Anterior cingulate cortex (tissue), 58 donors: ENCODE results near the gene PRODH.
"Not testable (repeated sequence)": the region's sequence is repeated elsewhere in the genome, so short reads cannot be mapped to it uniquely, and the experiment has no call there.

Experiments used
- DNase-seq, 58 donors: peaks; one replicate each; lab custom pipeline; 2025; lab: John Stamatoyannopoulos, UW

PRODH gene

DNA sequence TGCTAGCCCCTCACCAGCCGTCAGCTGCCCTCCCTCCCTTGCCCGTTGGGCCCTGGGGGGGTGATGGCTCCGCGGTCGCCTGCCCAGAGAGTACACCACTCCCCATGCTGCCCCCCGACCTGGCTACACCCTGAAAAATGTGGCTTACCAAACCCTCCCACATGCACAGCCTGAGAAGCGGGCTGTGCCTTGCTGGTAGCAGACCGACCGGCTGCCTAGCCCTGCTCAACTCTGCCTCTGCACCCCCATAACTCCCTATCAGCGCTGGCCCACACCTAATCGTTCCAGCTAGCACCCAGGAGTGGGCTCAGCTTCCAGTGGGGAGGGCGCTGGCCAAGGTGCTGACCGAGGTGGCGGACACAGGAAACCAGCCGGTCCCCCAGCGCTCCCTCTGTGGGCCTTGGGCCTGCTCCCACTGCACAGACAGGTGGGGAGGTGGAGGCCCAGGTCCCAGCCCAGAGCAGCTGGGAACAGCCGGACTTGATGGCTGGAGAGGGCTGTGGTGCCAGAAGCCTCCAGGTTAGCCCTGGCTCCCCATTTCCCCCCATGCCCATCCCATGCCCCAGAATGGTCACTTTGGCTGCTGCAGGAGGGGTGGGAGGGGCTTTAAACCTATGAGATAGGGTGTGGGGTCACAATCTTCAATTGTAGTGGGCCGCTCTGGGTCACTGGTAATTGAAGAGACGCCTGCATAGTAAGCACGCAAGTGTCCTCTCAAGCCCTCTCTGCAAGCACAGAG, 32.1 kb upstream of the PRODH start:
- no peak for DNase-seq

DNA sequence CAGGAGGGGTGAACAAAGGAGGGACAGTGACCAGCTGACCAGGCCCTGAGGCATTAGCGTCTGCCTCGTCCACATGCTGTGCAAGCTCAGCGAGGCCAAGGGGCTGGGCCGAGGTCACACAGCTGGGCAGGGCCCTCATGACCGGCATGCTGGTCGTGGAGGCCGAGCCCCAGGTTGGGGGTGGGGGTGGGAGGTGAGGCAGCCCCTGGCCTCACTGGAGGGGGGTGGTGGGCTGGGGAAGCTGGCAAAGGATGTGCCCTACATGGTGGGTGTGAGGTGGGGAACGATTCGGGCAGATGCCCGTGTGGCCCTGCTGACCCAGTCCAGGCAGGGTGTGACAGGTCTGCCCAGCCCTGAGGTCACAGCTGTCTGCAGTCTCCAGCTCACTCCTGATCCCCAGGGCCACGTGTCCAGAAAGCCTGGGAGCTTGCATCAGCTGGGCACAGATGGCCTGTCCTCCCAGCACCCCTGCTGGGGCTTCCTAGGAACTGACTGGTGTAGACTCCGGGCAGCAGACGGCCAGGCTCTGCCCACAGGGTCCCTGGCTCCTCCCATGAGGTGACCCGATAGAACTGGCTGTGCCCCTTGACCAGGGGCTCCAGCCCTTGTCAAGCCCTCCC, 31.4 kb upstream of the PRODH start:
- DNase-seq: peak in 4 of 58 donors; percentile 10 to 67 (median 24)

DNA sequence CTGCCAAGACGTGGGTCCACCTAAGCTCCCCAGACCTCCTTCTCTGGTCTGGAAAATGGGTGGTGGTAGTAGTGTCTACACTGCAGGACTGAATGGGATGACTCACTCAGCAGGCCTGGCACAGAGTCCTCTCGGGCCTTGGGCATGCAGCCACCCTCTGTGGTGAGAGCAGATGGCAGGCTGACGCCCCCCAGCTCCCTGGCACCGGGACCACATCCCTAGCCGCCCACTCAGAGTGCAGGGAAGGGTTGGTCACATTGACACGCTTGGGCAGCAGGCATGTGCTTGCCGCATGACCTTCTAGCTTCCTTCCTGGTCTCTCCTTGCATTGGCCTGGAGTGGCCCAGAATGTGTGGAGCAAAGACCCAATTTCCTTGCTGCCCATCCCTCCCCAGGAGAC, 30.7 kb upstream of the PRODH start:
- peak in 23 of 58 donors; percentile 14 to 66 (median 42) for DNase-seq

DNA sequence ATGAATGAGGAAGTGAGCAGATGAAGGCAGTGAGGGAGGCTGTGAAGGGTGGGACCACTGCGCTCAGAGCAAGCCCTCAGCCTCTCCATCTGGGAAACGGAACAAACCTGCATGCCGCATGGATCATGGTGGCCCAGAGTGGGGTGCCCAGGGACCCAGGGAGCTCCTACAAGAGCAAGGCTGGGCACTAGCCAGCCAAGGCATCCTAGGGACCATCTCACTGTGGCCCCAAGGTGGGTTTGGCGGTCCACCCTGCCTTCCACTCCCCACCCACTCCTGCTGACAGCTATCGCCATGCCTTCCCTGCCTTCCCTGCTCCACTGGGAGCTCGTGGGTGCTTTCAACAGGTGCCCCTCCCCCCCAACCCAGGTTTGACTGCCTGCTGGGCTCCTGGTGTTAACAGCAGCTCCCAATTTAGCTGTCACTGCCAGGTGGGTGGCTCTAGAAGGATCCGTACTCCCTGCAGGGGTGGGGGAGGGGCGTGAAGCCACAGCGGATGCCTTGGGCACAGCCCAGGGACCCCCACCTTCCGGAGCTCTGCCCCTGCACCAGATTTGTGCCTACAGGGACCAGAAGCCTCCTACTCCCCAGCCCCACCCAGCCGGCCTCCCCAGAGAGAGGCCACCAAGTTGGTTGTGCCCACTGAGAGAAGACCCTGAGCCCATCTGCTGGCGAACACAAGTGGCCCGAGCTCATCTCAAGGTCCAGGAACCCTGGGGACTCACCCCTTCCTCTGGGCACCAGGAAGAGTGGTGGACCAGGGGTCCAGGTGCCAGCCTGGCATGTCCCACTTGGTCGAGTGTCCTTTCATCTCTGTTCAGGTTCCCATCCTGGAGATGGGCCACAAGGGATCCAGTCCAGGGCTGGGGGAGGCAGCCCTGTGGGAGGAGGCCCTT, 29.7 kb upstream of the PRODH start:
- no peak for DNase-seq

DNA sequence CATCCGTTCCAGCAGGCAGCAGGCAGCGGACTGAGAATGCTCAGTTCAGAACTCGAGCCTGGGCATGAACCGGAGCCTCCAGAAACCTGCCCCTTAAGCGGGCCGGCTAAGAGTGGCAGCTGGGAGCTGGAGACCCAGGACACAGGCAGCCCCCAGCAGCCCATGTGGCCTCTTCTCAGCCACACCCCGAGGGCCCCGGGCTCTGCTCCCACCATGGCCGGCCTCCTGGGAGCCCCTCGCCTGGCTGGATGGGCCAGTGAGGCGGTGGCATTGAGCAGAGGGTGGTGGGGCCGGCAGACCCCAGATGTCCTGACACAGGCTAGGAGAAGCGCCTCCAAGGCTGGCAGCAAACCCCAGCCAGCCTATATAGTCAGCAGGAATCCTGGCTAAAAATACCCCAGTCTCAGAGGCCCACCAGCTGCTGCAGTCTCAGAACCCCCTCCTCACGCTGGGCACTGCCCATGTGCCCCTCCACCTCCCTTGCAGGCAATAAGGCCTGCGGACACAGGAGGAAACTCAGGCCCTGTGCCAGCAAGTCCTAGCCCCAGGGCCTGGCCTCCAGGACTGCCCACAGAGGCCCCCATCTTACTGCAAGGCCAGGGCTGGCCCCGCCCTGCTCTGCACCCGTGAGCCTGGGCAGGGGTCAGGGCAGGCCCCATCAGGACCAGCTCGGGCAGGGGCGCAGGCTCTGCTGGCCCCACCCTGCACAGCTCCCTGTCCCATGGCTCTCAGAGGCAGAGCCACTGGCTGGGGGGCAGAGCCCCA, 28.6 kb upstream of the PRODH start:
- DNase-seq: not testable (repeated sequence)

DNA sequence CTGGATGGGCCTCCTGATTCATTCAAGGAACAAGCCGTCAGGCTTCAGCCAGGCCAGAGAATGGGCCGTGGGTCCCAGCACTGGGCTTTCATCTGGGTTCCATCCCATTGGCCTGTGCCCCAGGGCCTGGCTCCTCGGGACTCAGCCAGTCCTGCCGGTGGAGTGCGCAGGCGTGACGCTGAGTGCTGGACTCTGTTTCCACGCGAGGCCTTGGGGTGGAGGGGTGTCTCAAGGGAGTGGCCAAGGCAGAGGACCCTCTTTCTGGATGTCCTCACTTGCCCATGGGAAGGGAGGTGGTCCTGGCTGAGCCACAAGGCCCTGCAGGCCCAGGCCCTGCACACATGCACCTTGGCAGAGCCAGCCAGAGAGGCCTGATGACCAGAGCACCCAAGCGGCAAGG, 28.0 kb upstream of the PRODH start:
- not testable (repeated sequence) for DNase-seq

DNA sequence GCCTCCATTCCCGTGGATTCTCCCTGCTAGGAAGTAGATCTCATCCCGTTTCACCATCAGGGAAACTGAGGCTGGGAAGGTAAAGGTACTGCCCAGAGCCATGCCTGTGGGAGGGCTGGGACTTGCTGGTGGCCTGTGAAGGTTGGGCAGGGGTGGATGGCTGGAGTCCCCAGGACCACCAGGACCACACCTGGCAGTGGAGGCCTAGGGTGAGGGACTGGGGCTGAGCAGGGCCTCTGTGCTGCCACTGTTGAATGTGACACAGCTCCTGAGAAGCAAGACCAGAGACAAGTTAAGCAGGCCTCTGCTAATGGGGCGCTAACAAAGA, 26.2 kb upstream of the PRODH start:
- DNase-seq: no peak

DNA sequence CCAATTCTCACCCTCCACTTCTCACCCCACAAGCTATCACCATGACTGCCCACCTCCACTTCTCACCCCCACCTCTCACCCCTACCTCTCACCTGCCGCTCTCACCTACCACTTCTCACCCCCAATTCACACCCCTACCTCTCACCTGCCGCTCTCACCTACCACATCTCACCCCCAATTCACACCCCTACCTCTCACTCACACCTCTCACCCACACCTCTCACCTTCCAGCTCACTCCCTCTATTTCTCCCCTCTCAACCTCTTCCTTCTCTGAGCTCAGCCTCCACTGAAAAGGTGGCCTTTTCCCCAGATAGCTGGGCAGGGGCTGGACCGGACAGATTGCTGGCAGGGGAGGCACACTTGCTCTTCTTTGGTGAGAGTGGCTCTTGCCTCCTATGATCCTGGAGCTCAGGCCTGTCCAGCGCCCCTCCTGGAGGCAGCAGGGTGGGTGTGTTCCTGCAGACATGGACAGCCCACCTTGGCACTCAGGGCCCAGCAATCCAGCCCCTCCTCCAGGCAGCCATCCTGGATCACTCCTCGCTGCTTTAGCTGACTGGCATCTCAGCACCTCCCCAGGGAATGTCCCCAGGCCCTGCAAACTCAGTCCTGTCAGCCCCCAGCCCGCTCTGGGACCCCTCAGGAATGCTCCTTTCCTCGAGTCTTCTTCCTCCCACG, 25.7 kb upstream of the PRODH start:
- not testable (repeated sequence) for DNase-seq

DNA sequence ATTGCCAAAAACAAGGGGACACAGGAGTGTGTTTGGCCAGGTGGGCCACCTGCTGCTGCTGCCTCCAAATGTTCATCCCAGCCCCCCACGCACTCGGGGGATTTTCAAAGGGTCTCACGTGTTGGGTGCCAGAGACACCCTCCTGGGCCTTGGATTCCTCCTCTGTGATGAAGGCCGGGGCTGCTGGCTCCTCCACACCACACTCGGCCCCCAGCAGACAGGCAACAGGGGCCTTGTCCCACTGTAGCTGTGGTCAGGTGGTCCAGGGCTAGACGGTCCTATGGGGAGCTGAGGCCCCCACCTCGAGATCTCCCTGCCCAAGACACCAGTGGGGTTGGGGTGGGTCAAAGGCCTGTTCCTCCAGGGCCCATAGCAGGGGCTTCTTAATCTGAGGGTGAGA, 25.1 kb upstream of the PRODH start:
- DNase-seq: not testable (repeated sequence)

DNA sequence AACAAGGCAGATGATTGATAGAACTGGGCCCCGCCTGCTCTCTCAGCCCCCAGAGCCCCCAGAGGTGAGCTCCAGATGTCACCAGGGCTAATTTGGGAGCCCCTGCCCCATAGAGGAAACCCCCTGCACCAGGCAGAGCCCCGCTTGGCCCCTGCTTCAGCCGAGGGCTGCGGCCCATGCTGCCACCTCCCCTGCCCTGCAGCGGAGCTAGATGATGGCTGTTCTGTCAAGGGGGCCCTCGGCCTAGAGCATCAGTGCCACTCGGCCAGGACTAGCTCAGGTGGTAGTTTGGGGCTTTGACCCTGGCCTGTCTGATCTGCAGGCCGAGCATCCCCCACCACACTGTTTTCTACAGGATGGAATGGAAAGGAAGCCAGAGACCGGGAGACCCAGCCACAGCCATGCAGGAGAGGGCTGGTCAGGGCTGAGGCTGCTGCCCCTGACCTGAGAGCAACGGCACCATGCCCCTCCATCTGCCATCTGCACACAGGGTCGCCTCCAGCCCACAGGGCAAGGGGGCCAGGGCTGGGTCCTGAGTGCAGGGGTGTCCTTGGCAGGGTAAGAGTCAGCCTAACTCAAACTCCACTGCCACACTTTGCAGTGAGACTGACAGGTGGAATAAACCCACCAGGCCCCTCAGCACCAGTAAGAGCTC, 24.2 kb upstream of the PRODH start:
- DNase-seq: not testable (repeated sequence)

DNA sequence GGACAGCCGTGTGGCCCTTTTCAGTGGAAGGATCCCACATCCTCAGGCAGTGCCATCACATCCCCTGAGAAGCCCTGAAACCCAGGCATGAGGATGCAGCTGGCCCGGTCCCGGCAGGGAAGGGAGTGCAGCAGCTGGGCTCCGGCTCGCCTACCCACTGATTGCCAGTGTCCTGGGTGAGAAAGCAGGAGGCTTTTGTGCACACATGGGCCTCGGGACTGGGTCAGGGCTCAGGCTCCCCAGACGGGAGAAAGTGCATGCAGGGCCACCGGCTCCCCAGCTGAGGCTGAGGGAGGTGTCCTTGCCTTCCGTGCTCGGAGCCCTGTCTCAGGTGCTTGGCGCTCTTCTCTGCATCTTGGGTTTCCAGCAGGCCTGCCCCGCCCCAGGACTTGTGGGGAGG, 23.6 kb upstream of the PRODH start:
- not testable (repeated sequence) for DNase-seq

DNA sequence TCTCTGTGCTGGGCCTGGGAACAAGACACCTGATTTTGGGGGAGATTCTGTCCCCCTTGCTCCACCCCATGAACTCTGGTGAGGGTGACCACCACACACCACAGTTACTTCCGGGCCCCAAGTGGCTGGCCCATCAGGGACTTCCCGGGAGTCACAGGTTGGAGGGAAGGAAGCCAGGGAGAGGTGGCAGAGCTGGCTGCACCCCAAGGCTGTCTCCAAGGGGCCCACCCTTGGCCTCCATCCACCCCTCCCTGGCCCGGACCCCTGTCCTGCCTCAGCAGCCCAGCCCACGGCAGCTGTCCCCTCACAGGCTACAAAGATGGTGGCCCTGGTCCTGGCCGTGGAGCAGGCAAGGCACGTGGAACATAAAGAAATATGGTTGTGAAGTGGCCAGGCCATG, 23.2 kb upstream of the PRODH start:
- DNase-seq: not testable (repeated sequence)

DNA sequence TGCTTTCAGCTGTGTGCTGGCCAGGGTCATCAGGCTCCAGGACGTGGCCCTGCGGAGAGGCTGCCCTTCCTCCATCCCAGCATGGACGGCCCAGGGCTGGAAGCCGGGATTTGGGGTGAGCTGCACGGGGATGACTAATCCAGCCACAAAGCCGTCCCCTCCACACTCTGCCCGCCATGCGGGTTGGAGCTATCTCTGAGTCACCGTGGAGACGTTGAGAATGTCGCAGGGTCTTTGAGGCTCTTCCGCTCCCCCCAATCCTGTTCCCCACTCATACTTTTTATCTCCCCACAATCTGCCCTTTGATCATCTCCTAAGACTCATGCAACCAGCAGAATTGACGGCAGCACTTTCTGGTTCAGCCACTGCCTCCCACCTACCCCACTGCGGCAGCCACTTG, 22.6 kb upstream of the PRODH start:
- not testable (repeated sequence) for DNase-seq

DNA sequence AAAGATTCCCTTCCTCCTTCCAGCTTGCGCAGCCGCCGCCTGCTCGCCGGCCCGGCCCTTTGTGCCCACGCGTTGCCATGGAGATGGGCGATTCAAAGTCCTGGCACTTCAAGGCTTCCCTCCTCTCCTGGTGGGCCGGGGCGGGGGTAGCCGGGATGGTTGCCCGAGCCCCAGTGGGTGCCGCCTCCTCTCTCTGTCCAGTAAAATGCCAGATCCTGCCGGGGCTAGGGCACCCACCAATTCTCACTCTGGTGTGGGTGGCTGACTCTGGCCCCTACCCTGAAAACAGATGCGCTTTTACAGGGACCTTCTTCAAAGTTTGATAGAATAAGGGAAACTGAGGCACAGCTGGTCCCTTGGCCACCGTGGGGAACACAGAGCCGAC, 22.2 kb upstream of the PRODH start:
- peak in 37 of 58 donors; percentile 7 to 73 (median 47) for DNase-seq

DNA sequence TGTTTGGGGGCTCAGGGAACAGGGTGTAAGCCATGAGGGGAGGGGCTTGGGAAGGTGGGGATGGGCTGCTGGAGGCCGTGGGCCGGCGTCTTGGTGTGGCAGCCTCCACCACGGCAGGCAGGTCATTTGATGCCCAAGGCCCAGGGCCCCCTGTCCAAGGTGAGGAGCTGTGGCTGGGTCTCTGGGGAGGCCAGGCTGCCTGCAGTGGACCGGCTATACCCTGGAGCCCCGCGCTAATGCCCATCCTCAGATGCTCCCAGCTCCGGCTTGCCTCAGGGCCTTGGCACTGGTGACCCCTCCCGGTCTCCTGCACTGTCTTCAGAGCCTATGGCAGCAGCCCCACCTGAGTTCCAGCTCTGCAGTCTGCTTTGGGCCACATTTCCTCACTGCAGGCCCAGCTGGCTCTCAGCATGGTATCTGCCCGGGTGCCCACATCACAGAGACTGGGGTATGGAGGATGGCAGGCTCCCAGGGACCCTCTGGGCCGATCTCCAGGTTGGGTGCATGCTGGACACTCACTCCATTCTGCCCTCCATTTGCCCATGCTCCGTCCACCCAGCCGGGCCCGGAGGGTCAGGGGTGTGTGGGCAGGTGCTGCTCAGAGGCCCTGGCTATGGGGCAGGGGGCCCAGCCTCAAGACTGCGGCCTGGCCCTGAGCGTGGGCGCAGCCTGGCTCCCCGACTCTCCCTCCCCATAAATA, 21.7 kb upstream of the PRODH start:
- DNase-seq: not testable (repeated sequence)

DNA sequence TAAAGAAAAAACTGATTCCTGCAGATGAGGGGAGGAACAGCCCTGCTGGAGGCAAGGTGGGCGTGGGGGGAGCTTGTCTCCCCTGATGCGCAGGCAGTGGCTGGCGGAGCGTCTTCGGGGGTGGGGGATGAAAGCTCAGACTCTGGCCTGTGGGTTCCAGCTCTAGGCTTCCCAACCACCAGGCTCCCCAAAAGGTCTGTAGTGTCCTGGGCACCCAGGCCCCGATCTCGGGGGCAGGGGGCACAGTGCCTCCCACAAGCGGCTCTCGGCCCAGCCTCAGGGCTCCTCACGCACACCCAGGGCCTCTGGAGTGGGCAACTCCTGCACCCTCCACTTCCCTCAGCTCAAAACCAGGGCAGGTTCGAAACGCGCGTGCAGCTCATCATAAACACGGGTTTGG, 20.9 kb upstream of the PRODH start:
- DNase-seq: not testable (repeated sequence)

DNA sequence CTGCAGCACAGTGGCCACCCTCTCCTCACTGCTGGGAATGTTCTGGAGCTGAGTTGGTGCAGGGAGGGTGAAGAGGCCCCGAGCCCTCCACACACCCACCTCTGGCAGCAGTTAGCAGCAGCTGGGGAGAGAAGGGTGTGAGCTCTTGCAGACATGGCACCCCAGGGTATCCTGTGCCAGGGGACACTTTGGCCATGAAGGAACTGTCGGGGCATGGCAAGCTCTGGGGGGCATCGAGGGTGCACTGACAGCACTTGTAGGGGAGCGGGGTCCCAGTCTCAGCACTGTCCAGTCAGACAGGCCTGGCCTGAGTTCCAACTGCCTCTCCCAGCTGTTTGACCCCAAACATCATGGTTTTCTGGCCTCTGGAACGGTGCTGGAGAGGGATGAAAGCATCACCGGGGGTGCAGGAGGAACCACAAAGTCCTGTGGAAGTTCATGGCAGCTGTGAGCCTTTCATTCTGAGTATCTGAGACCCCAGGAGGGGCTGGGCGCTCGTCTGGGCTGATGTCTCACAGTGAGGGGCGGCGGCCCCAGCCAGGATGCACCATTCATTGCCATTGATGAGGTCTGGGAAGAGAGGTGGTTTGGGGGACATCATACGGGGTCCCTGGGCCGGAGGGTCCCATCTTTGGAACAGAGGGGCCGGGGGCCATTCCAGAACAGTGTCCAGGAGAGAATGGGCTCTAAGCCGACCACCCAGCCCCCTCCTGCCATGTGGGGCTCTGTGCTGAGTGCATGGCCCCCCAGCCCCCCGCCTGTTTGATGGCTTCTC, 20.2 kb upstream of the PRODH start:
- not testable (repeated sequence) for DNase-seq

DNA sequence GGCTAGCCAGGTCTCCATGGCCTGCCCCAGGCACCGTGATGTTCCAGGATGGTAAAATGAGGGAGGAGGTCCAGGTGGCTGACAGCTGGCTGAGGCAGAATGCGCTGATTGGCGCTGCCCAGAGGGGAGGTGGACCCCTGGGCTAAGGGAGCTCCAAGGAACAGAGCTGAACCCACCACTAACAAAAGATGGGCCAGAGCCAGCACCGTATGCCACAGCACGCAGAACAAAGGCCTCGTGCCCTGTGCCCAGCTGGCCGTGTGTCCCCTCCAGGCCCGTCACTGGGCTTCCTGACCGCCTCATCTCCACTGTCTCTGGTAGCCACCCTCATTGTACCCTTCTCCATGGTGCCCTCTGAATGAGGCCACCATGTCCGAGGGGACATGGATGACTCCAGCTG, 19.6 kb upstream of the PRODH start:
- DNase-seq: no peak
